WI38 (cell line): ENCODE data around the gene CDKN2B-AS1.

ENCODE experiments used
- H3K4me3 ChIP-seq: 2 replicates; pipeline ENCODE4 v1.5.1; 2011; ENCODE audit warnings: low read depth, mild to moderate bottlenecking, control low read depth, low read length
- TF ChIP-seq, protein P1 (sequence below): IDR thresholded peaks from 2 replicates; pipeline ENCODE4 v1.5.1; 2012; ENCODE audit warnings: low read depth, mild to moderate bottlenecking, control low read depth, low read length

CDKN2B-AS1 gene

DNA sequence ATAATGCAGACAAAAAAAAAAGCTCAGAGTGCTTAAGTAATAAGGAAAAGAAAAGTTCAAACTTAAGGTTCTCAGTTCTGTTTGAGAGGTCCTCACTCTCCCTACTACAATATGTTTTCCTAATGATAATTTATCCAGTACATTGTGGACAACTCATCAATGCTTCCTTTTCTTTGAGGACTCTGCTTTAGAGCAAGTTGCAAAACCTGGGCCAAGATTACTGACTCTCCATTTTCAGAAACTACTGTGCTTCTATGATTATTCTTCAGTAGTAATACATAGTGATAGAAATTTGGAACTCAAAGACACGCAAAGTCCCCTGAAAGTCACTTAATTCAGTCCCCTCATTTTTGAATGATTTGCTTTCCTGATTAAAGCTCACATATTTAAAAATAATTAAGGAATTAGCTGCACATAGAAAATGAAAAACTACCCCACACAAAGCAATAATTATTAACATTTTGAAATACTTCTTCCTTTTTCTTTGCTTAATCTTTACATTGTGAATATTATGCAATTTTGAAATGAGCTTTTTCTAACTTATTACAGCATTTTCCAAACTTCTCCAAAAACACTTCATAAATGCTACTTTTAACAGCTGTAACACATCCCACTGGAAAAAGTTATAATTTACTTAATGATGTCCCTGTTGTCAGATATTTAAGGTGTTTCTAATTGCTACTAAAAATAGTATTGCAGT, 11.6 kb upstream of the CDKN2B-AS1 start:
- TF ChIP-seq, protein P1, sequence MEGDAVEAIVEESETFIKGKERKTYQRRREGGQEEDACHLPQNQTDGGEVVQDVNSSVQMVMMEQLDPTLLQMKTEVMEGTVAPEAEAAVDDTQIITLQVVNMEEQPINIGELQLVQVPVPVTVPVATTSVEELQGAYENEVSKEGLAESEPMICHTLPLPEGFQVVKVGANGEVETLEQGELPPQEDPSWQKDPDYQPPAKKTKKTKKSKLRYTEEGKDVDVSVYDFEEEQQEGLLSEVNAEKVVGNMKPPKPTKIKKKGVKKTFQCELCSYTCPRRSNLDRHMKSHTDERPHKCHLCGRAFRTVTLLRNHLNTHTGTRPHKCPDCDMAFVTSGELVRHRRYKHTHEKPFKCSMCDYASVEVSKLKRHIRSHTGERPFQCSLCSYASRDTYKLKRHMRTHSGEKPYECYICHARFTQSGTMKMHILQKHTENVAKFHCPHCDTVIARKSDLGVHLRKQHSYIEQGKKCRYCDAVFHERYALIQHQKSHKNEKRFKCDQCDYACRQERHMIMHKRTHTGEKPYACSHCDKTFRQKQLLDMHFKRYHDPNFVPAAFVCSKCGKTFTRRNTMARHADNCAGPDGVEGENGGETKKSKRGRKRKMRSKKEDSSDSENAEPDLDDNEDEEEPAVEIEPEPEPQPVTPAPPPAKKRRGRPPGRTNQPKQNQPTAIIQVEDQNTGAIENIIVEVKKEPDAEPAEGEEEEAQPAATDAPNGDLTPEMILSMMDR = no peak
- H3K4me3 ChIP-seq = no peak overlapping the region

- TF ChIP-seq, protein P1 = no peak
- no peak overlapping the region for H3K4me3 ChIP-seq
These were observed 11.0 kb upstream of the CDKN2B-AS1 start for GRCh38 chr9:21983561-21983935.

DNA sequence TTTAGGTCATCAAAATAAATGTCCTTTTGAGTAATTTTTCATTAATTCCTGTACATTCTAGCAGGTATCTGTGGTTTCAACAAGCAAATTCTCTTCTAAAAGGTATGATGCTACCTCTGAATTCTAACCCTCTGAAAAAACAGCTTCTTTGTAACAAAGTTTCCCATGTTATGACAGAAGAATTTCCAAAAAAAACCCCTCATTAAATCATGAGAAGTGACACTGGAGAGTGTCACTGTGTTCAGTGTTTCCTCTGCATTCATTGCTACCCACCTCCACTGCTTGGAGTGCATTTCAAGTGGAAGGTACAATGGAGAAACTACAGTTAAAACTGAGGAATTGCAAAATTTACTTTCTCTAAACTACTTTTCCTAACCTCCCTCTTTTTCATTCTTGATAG, 10.5 kb upstream of the CDKN2B-AS1 start:
- H3K4me3 ChIP-seq = no peak overlapping the region
- TF ChIP-seq, protein P1 = no peak

GRCh38 chr9:21985964-21986667, 8.5 kb upstream of the CDKN2B-AS1 start:
- no peak overlapping the region for H3K4me3 ChIP-seq
- TF ChIP-seq, protein P1 = no peak

DNA sequence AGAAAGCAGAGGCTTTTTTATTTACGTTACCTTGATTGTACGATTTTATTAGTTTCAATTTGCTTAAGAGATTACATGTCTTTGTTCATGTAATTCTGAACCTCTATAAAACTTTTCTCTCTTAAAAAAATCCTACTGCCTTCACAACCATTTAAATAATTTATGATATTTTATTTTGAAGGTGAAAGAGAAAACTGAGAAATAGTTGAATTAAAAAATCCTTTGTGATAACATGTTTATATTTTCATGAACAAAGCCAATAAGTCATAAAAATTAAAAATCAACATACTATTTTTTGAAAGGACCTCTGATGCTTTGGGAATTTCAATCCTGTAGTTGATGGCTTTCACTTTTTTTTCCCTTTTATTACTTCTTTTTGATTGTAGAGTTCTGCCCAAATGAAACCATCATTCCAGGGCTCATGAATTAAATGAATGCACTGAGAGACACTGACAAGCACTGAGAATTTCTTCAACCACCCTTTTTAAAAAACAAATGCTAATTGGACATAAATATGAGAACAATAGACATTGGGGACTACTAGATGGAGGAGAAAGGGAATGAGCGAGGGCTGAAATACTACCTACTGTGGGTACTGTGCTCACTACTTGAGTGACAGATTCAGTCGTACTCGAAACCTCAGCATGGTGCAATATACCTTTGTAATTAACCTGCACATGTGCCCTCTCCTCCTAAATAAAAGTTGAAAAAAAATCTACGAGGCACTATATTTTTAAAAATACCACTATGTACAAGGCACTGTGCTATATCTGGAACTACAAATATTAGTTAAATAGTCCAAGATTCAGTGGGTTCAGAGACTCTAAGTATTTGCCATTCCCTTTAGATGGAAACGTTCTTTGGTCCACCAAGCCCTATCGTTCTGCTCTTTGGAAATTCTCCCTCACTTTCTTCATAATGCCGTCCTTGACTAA, 6.3 kb upstream of the CDKN2B-AS1 start:
- TF ChIP-seq, protein P1 = no peak
- peak overlapping the region; percentile 56 for H3K4me3 ChIP-seq

DNA sequence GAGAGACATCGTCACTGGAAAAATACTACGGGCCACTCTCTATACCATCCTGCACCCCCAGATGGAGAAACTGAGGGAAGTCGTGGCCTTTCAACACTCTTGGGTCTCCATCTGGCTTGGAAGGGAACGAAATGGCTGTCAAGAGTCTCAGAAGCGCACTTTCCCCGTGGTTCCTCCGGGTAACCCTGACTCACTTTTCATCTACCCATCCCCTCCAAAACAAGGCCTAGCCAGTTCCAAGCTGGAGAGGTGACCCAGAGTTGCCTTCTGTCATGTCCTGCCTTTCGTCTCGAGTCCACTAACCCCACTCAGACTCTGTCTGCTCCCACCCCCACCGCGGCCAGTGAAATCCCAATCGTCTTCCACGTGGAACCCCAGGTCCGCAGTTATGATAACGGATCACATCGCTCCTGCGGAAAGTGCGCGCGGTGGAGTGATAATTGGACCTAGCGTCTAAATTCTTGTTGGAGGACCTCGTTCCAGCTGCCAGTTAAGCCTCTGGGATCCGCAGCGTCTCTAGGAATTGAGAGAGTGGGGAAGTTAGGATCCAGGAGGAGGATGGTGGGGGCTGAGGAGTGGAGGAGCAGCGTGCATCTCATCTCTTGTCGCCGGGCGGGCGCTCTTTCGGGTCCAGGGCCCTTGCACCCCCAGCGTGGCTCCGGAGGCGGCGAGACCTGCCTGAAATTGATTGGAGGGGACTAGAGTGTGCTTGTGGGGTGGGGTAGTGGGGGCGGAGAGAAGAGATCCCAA, 5.0 kb upstream of the CDKN2B-AS1 start:
- TF ChIP-seq, protein P1 = no peak
- H3K4me3 ChIP-seq = peak overlapping the region; percentile 41; the same call in 1 of the 2 replicates
